SK-N-SH (cell line): ENCODE data around the gene SLC7A1. TPM values are rescaled to one million over a fixed set of nuclear protein-coding genes. Genes with fewer than 3 reads are reported as not detected.

ENCODE experiments used
- CTCF ChIA-PET: fragments of 300-600, 350-600 bp; formaldehyde crosslinking; extraction: SDS; loops from one replicate; lab custom pipeline; 2021; lab: Yijun Ruan, JAX
- POLR2A ChIA-PET: fragments of 350-600 bp; sonication (Branson Sonifier 250); formaldehyde crosslinking; extraction: SDS; loops from one replicate; lab custom pipeline; 2020; ENCODE audit warnings: antibody characterized with exemption, inconsistent platforms; lab: Yijun Ruan, JAX
- DNase-seq: peaks from one replicate; pipeline ENCODE4 v3.0.0; 2012
- H2AFZ ChIP-seq: fragments of 200-600 bp; sonication (generic); 2 replicates; pipeline ENCODE4 v1.8.1; 2016; ENCODE audit warnings: antibody characterized with exemption, mild to moderate bottlenecking, low read depth
- H3F3A ChIP-seq: fragments of 200-600 bp; sonication (generic); replicated peaks from 2 replicates; pipeline ENCODE3; 2016; ENCODE audit warnings: antibody characterized with exemption, mild to moderate bottlenecking; ENCODE audit not compliant: insufficient read depth
- H3K27ac ChIP-seq, 2 experiments: fragments of 200-500 bp in 1 of 2; fragments of 200-600 bp in 1 of 2; sonication (Bioruptor generic) in 1 of 2; sonication (generic), shearing (Covaris generic) in 1 of 2; 2 replicates each; pipeline versions ENCODE4 v1.5.1 to v1.6.1; 2014 to 2016; ENCODE audit warnings: low read depth in 2 of 2, inconsistent platforms in 1 of 2, low read length in 1 of 2, mild to moderate bottlenecking in 1 of 2, mixed read lengths in 1 of 2
- H3K27me3 ChIP-seq: fragments of 200-600 bp; sonication (generic), shearing (Covaris generic); 2 replicates; pipeline ENCODE4 v1.6.1; 2016; ENCODE audit warnings: mixed run types; ENCODE audit not compliant: insufficient read depth
- H3K36me3 ChIP-seq, 2 experiments: fragments of 200-500 bp in 1 of 2; fragments of 200-600 bp in 1 of 2; sonication (Bioruptor generic) in 1 of 2; sonication (generic) in 1 of 2; replicated peaks in 1 of 2; 2 replicates each; pipeline versions ENCODE3 to v1.5.1; 2014 to 2016; ENCODE audit warnings: low read length in 1 of 2, mild to moderate bottlenecking in 1 of 2; ENCODE audit not compliant: insufficient read depth in 2 of 2, control insufficient read depth in 1 of 2
- H3K4me1 ChIP-seq, 2 experiments: fragments of 200-500 bp in 1 of 2; fragments of 200-600 bp in 1 of 2; sonication (Bioruptor generic) in 1 of 2; sonication (generic), shearing (Covaris generic) in 1 of 2; 2 replicates each; pipeline versions ENCODE4 v1.5.1 to v1.6.1; 2014 to 2016; ENCODE audit warnings: low read depth in 1 of 2, low read length in 1 of 2, mixed run types in 1 of 2; ENCODE audit not compliant: insufficient read depth in 2 of 2, control insufficient read depth in 1 of 2
- H3K4me2 ChIP-seq: fragments of 200-600 bp; sonication (generic), shearing (Covaris generic); 2 replicates; pipeline ENCODE4 v1.6.1; 2017; ENCODE audit warnings: mixed run types
- H3K4me3 ChIP-seq, 2 experiments: fragments of 200-500 bp in 1 of 2; fragments of 200-600 bp in 1 of 2; sonication (Bioruptor generic) in 1 of 2; sonication (generic), shearing (Covaris generic) in 1 of 2; 2 replicates each; pipeline versions ENCODE4 v1.5.1 to v1.8.1; 2014 to 2016; ENCODE audit warnings: low read depth in 2 of 2, inconsistent platforms in 1 of 2, low read length in 1 of 2, mild to moderate bottlenecking in 1 of 2, mixed read lengths in 1 of 2, moderate library complexity in 1 of 2
- H3K79me2 ChIP-seq: fragments of 200-600 bp; sonication (generic); 2 replicates; pipeline ENCODE4 v1.8.1; 2017; ENCODE audit warnings: mild to moderate bottlenecking; ENCODE audit not compliant: insufficient read depth
- H3K9ac ChIP-seq: fragments of 200-600 bp; sonication (generic); 2 replicates; pipeline ENCODE4 v1.6.1; 2017; ENCODE audit warnings: mixed run types
- H3K9me2 ChIP-seq: fragments of 200-600 bp; sonication (generic); 2 replicates; pipeline ENCODE4 v1.6.1; 2017; ENCODE audit warnings: mixed run types
- H3K9me3 ChIP-seq: fragments of 200-600 bp; sonication (generic); 2 replicates; pipeline ENCODE4 v1.6.1; 2017; ENCODE audit warnings: mixed run types, mild to moderate bottlenecking, moderate library complexity
- H4K20me1 ChIP-seq: fragments of 200-600 bp; sonication (generic); 2 replicates; pipeline ENCODE4 v1.6.1; 2017; ENCODE audit warnings: mild to moderate bottlenecking, mixed run types; ENCODE audit not compliant: insufficient read depth
- FOSL2 ChIP-seq: IDR thresholded peaks from 2 replicates; pipeline ENCODE4 v1.4.0; 2012; ENCODE audit warnings: low read depth, mild to moderate bottlenecking, moderate library complexity, borderline replicate concordance
- FOXJ3 ChIP-seq: sonication (generic); formaldehyde crosslinking; IDR thresholded peaks from 2 replicates; pipeline ENCODE4 v1.5.1; 2020; ENCODE audit warnings: mild to moderate bottlenecking, missing genetic modification reagents
- FOXM1 ChIP-seq: IDR thresholded peaks from 2 replicates; pipeline ENCODE4 v1.4.0; 2012; ENCODE audit warnings: low read depth, mild to moderate bottlenecking
- GATA2 ChIP-seq: sonication (generic); formaldehyde crosslinking; IDR thresholded peaks from 2 replicates; pipeline ENCODE4 v1.5.0; 2020; ENCODE audit warnings: mild to moderate bottlenecking, missing genetic modification reagents
- JUND ChIP-seq: IDR thresholded peaks from 2 replicates; pipeline ENCODE4 v1.4.0; 2012
- MEF2A ChIP-seq: IDR thresholded peaks from 2 replicates; pipeline ENCODE4 v1.4.0; 2012; ENCODE audit warnings: low read depth, borderline replicate concordance
- MXI1 ChIP-seq: IDR thresholded peaks from 2 replicates; pipeline ENCODE4 v1.6.1; 2012; ENCODE audit warnings: mild to moderate bottlenecking, low read depth, low read length, improper control_type of control experiment
- POLR2AphosphoS5 ChIP-seq: IDR thresholded peaks from 2 replicates; pipeline ENCODE4 v1.6.1; 2012; ENCODE audit warnings: low read depth, low read length
- RFX5 ChIP-seq: IDR thresholded peaks from 2 replicates; pipeline ENCODE4 v1.6.1; 2012; ENCODE audit warnings: mild to moderate bottlenecking, improper control_type of control experiment, low read length
- SIN3A ChIP-seq: IDR thresholded peaks from 2 replicates; pipeline ENCODE4 v1.6.1; 2012; ENCODE audit warnings: low read depth, mild to moderate bottlenecking, low read length, moderate library complexity, borderline replicate concordance
- SMC3 ChIP-seq: IDR thresholded peaks from 2 replicates; pipeline ENCODE4 v1.6.1; 2012; ENCODE audit warnings: low read depth, low read length, improper control_type of control experiment
- TAF1 ChIP-seq: IDR thresholded peaks from 2 replicates; pipeline ENCODE4 v1.6.1; 2012; ENCODE audit warnings: low read depth, mild to moderate bottlenecking, low read length, moderate library complexity, borderline replicate concordance
- YY1 ChIP-seq: IDR thresholded peaks from 2 replicates; pipeline ENCODE4 v1.4.0; 2012; ENCODE audit warnings: low read depth, mild to moderate bottlenecking
- WGBS: methylation state at CpG from one replicate; pipeline ENCODE4 v1.1.6; 2017; ENCODE audit warnings: low lambda C conversion rate; 5-methylcytosine and 5-hydroxymethylcytosine counted together
- polyA plus RNA-seq, 3 experiments: library from polyadenylated mRNA; depleted of rRNA; stranded (reverse); fragments of >200 nt; gene quantifications; 2 replicates each; pipeline ENCODE4 v1.2.3, GENCODE V29; 2012
- TF ChIP-seq, protein P1 (sequence below): IDR thresholded peaks from 2 replicates; pipeline ENCODE4 v1.4.0; 2012; ENCODE audit warnings: low read depth
- TF ChIP-seq, protein P2 (sequence below): IDR thresholded peaks from 2 replicates; pipeline ENCODE4; 2012
- TF ChIP-seq, protein P3 (sequence below): fragments of 200-600 bp; sonication (generic); IDR thresholded peaks from 2 replicates; pipeline ENCODE4 v1.6.1; 2017; ENCODE audit warnings: antibody characterized with exemption, mild to moderate bottlenecking, moderate library complexity
- TF ChIP-seq, protein P4 (sequence below): fragments of 150-350 bp; IDR thresholded peaks from 2 replicates; pipeline ENCODE4 v1.6.1; 2017; ENCODE audit warnings: antibody characterized with exemption, low read length, low read depth, borderline replicate concordance
- TF ChIP-seq, protein P5 (sequence below): IDR thresholded peaks from 2 replicates; pipeline ENCODE4 v1.4.0; 2012; ENCODE audit warnings: low read depth, borderline replicate concordance

SLC7A1 gene
- polyA plus RNA-seq, 1 of the 3 experiments (the other 2 are of a cell fraction): 14.0 TPM

DNA sequence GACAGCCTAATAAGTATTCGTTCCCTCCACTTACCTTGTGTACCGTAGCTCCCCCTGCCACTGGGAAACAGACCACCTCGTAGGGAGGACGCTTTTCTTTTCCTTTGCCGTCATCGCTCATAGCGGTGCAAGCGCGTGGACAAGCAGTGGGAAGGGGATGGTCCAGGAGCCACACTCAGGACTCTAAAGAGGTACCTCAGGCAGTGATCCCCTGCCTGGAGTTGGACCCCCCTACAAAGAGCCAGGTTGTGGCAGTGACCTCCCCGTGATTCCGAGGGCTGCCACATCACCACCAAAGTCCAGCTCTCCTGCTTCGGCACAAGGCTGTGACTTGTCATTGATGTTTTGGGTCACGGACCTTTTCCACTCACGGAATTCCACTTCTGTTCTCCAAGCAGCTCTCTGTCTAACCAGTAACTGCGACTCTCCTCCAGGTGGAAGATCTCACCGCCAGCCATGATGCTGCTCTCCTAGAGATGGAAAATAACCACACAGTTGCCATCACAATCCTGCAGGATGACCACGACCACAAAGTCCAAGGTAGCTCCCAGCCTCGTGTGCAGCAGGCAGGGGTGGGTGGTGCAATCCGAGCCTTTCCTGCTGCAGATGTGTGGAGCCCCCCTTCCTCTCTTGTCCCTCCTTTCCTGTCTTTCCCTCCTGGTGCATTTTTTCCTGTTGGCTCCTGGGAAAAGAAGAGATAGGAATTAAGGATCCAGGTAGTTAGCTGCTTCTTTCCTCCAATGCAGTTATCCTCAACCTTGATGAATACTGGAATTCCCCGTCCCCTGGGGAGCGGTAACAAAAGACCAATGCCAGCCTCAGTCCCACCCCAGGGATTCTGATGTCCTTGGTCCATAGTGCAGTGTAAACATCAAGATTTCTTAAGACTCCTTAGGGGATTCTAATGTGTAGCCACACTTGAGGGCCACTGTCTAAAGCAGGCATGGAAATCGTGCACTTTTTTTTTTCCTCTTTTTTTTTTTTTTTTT lies 107.7 kb downstream of the SLC7A1 start:
- Histone ChIP-seq H3K4me1 (peaks cover 0 to 24% of the 10 kb centered on the region in 2 experiments; a peak in 2 of 4 replicates), H3K4me3 (no peak overlapping the region), H3K36me3 (no peaks in the 10 kb centered on the region), H3F3A (no peaks in the 10 kb centered on the region), H3K9ac (no peak overlapping the region), H3K9me2 (no peaks in the 10 kb centered on the region), H3K79me2 (no peaks in the 10 kb centered on the region), H2AFZ (no peak overlapping the region), H3K27me3 (no peaks in the 10 kb centered on the region), H3K27ac (no peak overlapping the region), H3K4me2 (no peak overlapping the region), H4K20me1 (no peaks in the 10 kb centered on the region), H3K9me3 (no peaks in the 10 kb centered on the region)
- TF ChIP-seq MXI1 (no peak), FOXJ3 (no peak), GATA2 (CRISPR knock-in tag) (no peak), FOXM1 (no peak), YY1 (no peak), RFX5 (no peak)
- TF ChIP-seq, protein P1, sequence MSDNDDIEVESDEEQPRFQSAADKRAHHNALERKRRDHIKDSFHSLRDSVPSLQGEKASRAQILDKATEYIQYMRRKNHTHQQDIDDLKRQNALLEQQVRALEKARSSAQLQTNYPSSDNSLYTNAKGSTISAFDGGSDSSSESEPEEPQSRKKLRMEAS: no peak
- TF ChIP-seq, protein P2, sequence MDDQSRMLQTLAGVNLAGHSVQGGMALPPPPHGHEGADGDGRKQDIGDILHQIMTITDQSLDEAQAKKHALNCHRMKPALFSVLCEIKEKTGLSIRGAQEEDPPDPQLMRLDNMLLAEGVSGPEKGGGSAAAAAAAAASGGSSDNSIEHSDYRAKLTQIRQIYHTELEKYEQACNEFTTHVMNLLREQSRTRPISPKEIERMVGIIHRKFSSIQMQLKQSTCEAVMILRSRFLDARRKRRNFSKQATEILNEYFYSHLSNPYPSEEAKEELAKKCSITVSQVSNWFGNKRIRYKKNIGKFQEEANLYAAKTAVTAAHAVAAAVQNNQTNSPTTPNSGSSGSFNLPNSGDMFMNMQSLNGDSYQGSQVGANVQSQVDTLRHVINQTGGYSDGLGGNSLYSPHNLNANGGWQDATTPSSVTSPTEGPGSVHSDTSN: no peak
- WGBS: 85% methylated on average over 20 of the region's 22 CpGs
- POLR2A ChIA-PET: no interaction called here
- no peak for DNase-seq
- CTCF ChIA-PET: interaction anchor here (0.8 to 4.4 kb wide), 4 partner anchors 10 to 20 kb away, joined by 3 to 21 read pairs (median 8); no protein-coding TSS in a partner anchor

DNA sequence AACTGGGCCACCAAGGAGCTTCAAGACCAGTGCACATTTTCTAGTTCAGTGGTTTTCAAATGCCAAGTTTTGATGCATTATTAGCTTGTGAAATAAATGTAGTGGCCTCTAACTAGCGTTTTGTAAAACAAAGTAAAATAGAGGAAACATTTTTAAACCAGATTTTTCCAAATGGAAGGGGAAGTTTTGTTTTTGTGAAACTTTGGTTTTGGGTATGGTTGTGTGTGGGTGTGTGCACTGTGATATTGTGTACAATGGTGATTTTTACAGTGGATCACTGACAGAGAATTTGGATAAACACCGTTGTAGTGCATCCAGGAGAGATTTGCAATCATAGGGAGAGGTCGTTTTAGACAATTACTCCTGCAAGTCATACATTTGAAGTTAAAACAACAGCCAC lies 108.9 kb downstream of the SLC7A1 start:
- Histone ChIP-seq H3K9ac (no peak overlapping the region), H4K20me1 (no peaks in the 10 kb centered on the region), H3K9me2 (no peaks in the 10 kb centered on the region), H3K4me3 (no peak overlapping the region), H2AFZ (no peak overlapping the region), H3K9me3 (no peaks in the 10 kb centered on the region), H3K79me2 (no peaks in the 10 kb centered on the region), H3K27ac (no peak overlapping the region), H3K36me3 (no peaks in the 10 kb centered on the region), H3K4me2 (no peak overlapping the region), H3K27me3 (no peaks in the 10 kb centered on the region), H3F3A (no peaks in the 10 kb centered on the region), H3K4me1 (peaks cover 0 to 27% of the 10 kb centered on the region in 2 experiments; a peak in 2 of 4 replicates)
- ChIA-PET POLR2A (no interaction called here), CTCF (interaction anchor here (1.8 to 4.4 kb wide), 3 partner anchors 11 to 22 kb away, joined by 5 to 21 read pairs (median 12); no protein-coding TSS in a partner anchor)
- WGBS: 78% methylated on average over 3 of the region's 3 CpGs
- DNase-seq: no peak
- TF ChIP-seq FOSL2: no peak
- TF ChIP-seq SIN3A: no peak
- no peak for TF ChIP-seq MEF2A
- TF ChIP-seq, protein P2: no peak
- no peak for TF ChIP-seq JUND
- TF ChIP-seq, protein P3, sequence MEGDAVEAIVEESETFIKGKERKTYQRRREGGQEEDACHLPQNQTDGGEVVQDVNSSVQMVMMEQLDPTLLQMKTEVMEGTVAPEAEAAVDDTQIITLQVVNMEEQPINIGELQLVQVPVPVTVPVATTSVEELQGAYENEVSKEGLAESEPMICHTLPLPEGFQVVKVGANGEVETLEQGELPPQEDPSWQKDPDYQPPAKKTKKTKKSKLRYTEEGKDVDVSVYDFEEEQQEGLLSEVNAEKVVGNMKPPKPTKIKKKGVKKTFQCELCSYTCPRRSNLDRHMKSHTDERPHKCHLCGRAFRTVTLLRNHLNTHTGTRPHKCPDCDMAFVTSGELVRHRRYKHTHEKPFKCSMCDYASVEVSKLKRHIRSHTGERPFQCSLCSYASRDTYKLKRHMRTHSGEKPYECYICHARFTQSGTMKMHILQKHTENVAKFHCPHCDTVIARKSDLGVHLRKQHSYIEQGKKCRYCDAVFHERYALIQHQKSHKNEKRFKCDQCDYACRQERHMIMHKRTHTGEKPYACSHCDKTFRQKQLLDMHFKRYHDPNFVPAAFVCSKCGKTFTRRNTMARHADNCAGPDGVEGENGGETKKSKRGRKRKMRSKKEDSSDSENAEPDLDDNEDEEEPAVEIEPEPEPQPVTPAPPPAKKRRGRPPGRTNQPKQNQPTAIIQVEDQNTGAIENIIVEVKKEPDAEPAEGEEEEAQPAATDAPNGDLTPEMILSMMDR: no peak
- TF ChIP-seq GATA2 (CRISPR knock-in tag): no peak
- no peak for TF ChIP-seq TAF1
- TF ChIP-seq RFX5: no peak
- no peak for TF ChIP-seq FOXM1
- TF ChIP-seq, protein P4, sequence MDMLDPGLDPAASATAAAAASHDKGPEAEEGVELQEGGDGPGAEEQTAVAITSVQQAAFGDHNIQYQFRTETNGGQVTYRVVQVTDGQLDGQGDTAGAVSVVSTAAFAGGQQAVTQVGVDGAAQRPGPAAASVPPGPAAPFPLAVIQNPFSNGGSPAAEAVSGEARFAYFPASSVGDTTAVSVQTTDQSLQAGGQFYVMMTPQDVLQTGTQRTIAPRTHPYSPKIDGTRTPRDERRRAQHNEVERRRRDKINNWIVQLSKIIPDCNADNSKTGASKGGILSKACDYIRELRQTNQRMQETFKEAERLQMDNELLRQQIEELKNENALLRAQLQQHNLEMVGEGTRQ: no peak
- TF ChIP-seq, protein P5, sequence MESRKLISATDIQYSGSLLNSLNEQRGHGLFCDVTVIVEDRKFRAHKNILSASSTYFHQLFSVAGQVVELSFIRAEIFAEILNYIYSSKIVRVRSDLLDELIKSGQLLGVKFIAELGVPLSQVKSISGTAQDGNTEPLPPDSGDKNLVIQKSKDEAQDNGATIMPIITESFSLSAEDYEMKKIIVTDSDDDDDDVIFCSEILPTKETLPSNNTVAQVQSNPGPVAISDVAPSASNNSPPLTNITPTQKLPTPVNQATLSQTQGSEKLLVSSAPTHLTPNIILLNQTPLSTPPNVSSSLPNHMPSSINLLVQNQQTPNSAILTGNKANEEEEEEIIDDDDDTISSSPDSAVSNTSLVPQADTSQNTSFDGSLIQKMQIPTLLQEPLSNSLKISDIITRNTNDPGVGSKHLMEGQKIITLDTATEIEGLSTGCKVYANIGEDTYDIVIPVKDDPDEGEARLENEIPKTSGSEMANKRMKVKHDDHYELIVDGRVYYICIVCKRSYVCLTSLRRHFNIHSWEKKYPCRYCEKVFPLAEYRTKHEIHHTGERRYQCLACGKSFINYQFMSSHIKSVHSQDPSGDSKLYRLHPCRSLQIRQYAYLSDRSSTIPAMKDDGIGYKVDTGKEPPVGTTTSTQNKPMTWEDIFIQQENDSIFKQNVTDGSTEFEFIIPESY: no peak
- no peak for TF ChIP-seq POLR2AphosphoS5
- TF ChIP-seq SMC3: no peak
